ENCODE results near the gene HPRT1. TPM values are rescaled to one million over a fixed set of nuclear protein-coding genes. Genes with fewer than 3 reads are reported as not detected.

HPRT1 gene
- total RNA-seq, 1 experiment from 2014 or later, result 48.0 TPM

- TF ChIP-seq, protein P1, sequence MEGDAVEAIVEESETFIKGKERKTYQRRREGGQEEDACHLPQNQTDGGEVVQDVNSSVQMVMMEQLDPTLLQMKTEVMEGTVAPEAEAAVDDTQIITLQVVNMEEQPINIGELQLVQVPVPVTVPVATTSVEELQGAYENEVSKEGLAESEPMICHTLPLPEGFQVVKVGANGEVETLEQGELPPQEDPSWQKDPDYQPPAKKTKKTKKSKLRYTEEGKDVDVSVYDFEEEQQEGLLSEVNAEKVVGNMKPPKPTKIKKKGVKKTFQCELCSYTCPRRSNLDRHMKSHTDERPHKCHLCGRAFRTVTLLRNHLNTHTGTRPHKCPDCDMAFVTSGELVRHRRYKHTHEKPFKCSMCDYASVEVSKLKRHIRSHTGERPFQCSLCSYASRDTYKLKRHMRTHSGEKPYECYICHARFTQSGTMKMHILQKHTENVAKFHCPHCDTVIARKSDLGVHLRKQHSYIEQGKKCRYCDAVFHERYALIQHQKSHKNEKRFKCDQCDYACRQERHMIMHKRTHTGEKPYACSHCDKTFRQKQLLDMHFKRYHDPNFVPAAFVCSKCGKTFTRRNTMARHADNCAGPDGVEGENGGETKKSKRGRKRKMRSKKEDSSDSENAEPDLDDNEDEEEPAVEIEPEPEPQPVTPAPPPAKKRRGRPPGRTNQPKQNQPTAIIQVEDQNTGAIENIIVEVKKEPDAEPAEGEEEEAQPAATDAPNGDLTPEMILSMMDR (IDR thresholded peaks at IDR 0.05; ENCODE audit: insufficient read depth in 1 of 2, low read depth in 1 of 2, low read length in 1 of 2, severe bottlenecking in 1 of 2, unreplicated experiment in 1 of 2), result no peak
- Mint-ChIP-seq H3K4me1 (ENCODE audit: low read depth, unreplicated experiment) (no peaks in the 10 kb centered on the region), H3K4me3 (ENCODE audit: unreplicated experiment) (no peak overlapping the region), H3K36me3 (ENCODE audit: insufficient read depth, unreplicated experiment) (no peaks in the 10 kb centered on the region), H3K27ac (ENCODE audit: unreplicated experiment) (no peak overlapping the region), H3K27me3 (ENCODE audit: insufficient read depth, unreplicated experiment) (peaks cover 2% of the 10 kb centered on the region), H3K9me3 (ENCODE audit: unreplicated experiment) (no peaks in the 10 kb centered on the region)
- BruUV-seq (replicated peaks), result no TSS peak
- ChIA-PET POLR2A (no interaction called here), CTCF (no interaction called here)
- H3K4me1 ChIP-seq, result no peaks in the 10 kb centered on the region
- DNase-seq, result no peak
- intact Hi-C loops (cut with micrococcal nuclease; ENCODE audit: unreplicated experiment), result no loop called here
- H3K36me3 ChIP-seq (ENCODE audit: control insufficient read depth, insufficient read depth, low read length), result no peaks in the 10 kb centered on the region
- H3K27me3 ChIP-seq (replicated peaks; ENCODE audit: control insufficient read depth, insufficient read depth, low read length), result no peaks in the 10 kb centered on the region
- H3K9me3 ChIP-seq, result no peaks in the 10 kb centered on the region
- H3K4me3 ChIP-seq (ENCODE audit: low read depth, low read length), result no peak overlapping the region
These were observed 6.3 kb upstream of the HPRT1 start for GRCh38 chrX:134453631-134454030.

GRCh38 chrX:134454506-134454905 lies 5.5 kb upstream of the HPRT1 start:
- Mint-ChIP-seq H3K9me3 (ENCODE audit: unreplicated experiment) (no peaks in the 10 kb centered on the region), H3K36me3 (ENCODE audit: insufficient read depth, unreplicated experiment) (no peaks in the 10 kb centered on the region), H3K4me3 (ENCODE audit: unreplicated experiment) (no peak overlapping the region), H3K27me3 (ENCODE audit: insufficient read depth, unreplicated experiment) (peaks cover 2% of the 10 kb centered on the region), H3K27ac (ENCODE audit: unreplicated experiment) (no peak overlapping the region), H3K4me1 (ENCODE audit: low read depth, unreplicated experiment) (no peaks in the 10 kb centered on the region)
- Histone ChIP-seq H3K36me3 (ENCODE audit: control insufficient read depth, insufficient read depth, low read length) (no peaks in the 10 kb centered on the region), H3K9me3 (no peaks in the 10 kb centered on the region), H3K4me3 (ENCODE audit: low read depth, low read length) (no peak overlapping the region), H3K27me3 (replicated peaks; ENCODE audit: control insufficient read depth, insufficient read depth, low read length) (no peaks in the 10 kb centered on the region), H3K4me1 (no peaks in the 10 kb centered on the region)
- TF ChIP-seq, protein P1 (IDR thresholded peaks at IDR 0.05; ENCODE audit: insufficient read depth in 1 of 2, low read depth in 1 of 2, low read length in 1 of 2, severe bottlenecking in 1 of 2, unreplicated experiment in 1 of 2), result no peak
- no TSS peak for BruUV-seq (replicated peaks)
- no peak for DNase-seq
- POLR2A ChIA-PET, result no interaction called here
- intact Hi-C loops (cut with micrococcal nuclease; ENCODE audit: unreplicated experiment), result no loop called here
- CTCF ChIA-PET, result no interaction called here

DNA sequence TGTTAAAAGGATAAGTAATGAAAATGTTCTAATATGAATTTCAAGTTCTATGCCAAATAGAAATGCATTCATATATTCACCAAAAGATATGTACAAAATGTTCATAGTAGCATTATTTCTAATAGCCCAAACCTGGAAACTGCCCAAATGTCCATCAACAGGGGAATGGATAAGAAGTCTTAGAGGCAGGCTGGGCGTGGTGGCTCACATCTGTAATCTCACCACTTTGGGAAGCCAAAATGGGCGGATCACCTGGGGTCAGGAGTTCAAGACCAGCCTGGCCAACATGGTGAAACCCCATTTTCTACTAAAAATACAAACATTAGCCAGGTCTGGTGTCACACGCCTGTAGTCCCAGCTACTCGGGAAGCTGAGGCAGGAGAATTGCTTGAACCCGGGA lies 2.3 kb upstream of the HPRT1 start:
- Mint-ChIP-seq H3K36me3 (ENCODE audit: insufficient read depth, unreplicated experiment) (no peaks in the 10 kb centered on the region), H3K4me3 (ENCODE audit: unreplicated experiment) (no peak overlapping the region), H3K27me3 (ENCODE audit: insufficient read depth, unreplicated experiment) (no peaks in the 10 kb centered on the region), H3K4me1 (ENCODE audit: low read depth, unreplicated experiment) (no peaks in the 10 kb centered on the region), H3K9me3 (ENCODE audit: unreplicated experiment) (no peaks in the 10 kb centered on the region), H3K27ac (ENCODE audit: unreplicated experiment) (no peak overlapping the region)
- no peaks in the 10 kb centered on the region for H3K36me3 ChIP-seq (ENCODE audit: control insufficient read depth, insufficient read depth, low read length)
- intact Hi-C loops (cut with micrococcal nuclease; ENCODE audit: unreplicated experiment), result no loop called here
- no peaks in the 10 kb centered on the region for H3K4me1 ChIP-seq
- no peaks in the 10 kb centered on the region for H3K9me3 ChIP-seq
- TF ChIP-seq, protein P1 (IDR thresholded peaks at IDR 0.05; ENCODE audit: insufficient read depth in 1 of 2, low read depth in 1 of 2, low read length in 1 of 2, severe bottlenecking in 1 of 2, unreplicated experiment in 1 of 2), result no peak
- no peaks in the 10 kb centered on the region for H3K27me3 ChIP-seq (replicated peaks; ENCODE audit: control insufficient read depth, insufficient read depth, low read length)
- no peak for DNase-seq
- ChIA-PET POLR2A (interaction anchor here (0.6 kb wide), 1 partner anchor 87 kb away, joined by 5 read pairs; no protein-coding TSS in a partner anchor), CTCF (interaction anchor here (0.7 kb wide), 1 partner anchor 443 kb away, joined by 4 read pairs; no protein-coding TSS in a partner anchor)
- no peak overlapping the region for H3K4me3 ChIP-seq (ENCODE audit: low read depth, low read length)
- BruUV-seq (replicated peaks), result no TSS peak
